ENCODE measurements around the gene TEAD1.

The TEAD1 gene

DNA sequence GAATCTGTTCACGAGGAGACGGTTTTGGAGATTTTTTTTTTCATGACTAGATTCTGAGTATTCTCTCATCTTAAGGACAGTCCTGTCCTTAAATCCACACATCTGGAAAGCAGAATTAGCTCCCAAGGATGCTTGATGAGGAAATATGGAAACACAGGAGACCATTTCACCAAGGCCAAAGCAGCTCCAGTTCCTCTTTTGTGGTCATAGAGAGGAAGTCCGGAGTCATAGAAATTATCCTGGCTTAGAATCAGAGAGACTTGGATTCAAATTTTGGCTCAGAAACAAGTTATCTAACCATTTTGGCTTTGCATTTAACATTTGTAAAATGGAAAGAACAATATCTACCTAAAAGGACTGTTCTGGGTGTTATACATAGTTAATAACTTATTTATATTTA, 7.3 kb upstream of the TEAD1 start:
- no peak for DNase-seq (ENCODE audit: low read depth in 2 of 2)

- no peak for DNase-seq (ENCODE audit: low read depth in 2 of 2)
These were observed 6.6 kb upstream of the TEAD1 start for GRCh38 chr11:12667646-12668045.

DNA sequence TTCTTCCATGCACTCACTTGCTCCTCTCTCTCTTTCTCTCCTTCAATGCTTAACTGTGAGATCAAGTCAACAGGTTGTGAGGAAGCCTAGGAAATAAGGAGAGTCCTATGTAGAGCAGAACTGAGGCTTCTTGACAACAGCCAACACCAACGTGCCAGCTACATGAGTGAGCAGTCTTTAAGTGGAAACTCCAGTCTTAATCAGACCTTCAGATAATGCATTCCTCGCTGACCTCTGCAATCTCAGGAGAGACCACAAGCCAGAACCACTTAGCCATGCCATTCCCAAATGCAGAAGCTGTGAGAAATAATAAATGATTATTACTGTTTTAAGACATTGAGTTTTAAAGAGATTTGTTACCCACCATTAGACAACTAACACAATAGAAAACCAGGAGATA, 6.1 kb upstream of the TEAD1 start:
- no peak for DNase-seq (ENCODE audit: low read depth in 2 of 2)

GRCh38 chr11:12669930-12670329, 4.3 kb upstream of the TEAD1 start:
- no peak for DNase-seq (ENCODE audit: low read depth in 2 of 2)

GRCh38 chr11:12671370-12671769, 2.9 kb upstream of the TEAD1 start:
- DNase-seq (ENCODE audit: low read depth in 2 of 2) = no peak

DNA sequence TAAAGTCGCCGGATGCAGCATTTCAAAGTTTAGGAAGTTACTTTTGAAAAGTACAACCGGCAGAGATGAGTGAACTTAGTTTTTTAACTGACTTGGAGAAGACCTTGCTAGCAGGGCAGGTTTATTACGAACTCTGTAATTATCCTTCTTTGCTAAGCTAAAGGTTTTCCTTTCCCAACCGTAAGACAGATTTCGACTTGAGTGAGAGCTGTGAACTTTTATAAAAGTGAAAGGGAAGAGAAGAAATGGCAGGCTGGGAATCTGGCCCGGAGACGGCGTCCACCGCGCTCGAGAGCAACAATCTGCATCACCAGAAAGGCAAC, 659 bp upstream of the TEAD1 start:
- DNase-seq (ENCODE audit: low read depth in 2 of 2) = no peak

GRCh38 chr11:12674571-12674935, 332 bp downstream of the TEAD1 start:
- DNase-seq (ENCODE audit: low read depth in 2 of 2) = no peak

- DNase-seq (ENCODE audit: low read depth in 2 of 2) = no peak
These were observed 895 bp downstream of the TEAD1 start for GRCh38 chr11:12674936-12675696.

DNA sequence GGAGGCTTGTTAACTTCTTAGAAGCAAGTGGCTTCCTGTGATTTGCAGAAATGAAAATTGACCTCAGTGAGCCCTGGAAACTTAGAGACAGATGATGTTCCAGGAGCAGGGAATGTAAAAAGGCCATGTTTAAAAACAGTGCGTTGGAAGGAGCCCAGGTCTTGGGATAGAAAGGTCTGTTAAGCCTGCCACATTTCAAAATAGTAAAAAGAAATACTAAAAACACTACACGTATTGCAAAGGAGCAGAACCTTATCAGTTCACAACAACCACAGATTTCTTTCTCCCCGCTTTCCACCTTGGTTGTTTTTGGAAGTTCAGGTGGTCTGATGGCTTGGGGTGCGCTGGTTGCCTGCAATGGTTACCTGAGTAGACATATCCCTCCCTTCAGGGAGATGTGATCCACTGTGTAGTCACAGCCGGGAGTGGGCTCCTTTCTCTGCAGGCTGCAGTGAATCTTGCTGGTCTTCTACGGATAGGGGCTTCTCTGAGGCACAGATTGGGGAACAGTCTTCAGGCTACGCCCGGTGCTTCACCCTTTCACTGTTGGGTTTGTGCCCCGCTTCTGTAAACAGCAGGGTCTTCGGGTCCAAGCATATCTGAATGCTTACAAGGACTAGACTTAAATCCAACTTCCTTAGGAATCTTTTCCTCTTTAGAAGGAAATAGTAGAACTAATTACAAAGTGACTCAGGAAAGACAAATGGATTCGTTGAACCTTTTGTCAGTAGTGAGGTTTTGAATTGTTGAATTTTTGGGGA, 1.9 kb downstream of the TEAD1 start:
- no peak for DNase-seq (ENCODE audit: low read depth in 2 of 2)

DNA sequence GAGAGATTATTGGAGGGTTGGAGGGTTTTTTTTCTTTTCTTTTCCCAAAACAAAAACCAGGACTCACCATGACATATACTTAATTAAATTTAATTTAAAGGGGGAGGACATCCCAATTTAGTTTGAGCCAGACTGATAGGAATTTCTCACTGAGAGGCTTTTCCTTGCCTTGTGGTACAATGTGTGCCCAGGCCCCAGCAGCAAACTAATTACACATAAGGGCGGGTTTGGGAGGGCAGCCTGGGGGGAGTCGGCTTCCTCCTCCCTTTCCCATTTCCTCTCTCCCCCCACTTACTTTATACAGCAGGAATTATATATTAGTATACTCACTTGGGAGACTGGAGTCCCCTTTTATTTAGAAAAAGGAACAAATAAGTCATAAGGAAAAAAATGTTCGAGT, 2.9 kb downstream of the TEAD1 start:
- DNase-seq (ENCODE audit: low read depth in 2 of 2) = no peak

- DNase-seq (ENCODE audit: low read depth in 2 of 2) = no peak
These were observed 3.9 kb downstream of the TEAD1 start for GRCh38 chr11:12678092-12678491.

- no peak for DNase-seq (ENCODE audit: low read depth in 2 of 2)
These were observed 4.8 kb downstream of the TEAD1 start for GRCh38 chr11:12678991-12679390.

- DNase-seq (ENCODE audit: low read depth in 2 of 2) = no peak
These were observed 5.2 kb downstream of the TEAD1 start for GRCh38 chr11:12679471-12679870.

GRCh38 chr11:12680246-12680939, 6.2 kb downstream of the TEAD1 start:
- DNase-seq (ENCODE audit: low read depth in 2 of 2) = no peak

- no peak for DNase-seq (ENCODE audit: low read depth in 2 of 2)
These were observed 6.7 kb downstream of the TEAD1 start for GRCh38 chr11:12680940-12681258.

- DNase-seq (ENCODE audit: low read depth in 2 of 2) = no peak
These were observed 7.2 kb downstream of the TEAD1 start for GRCh38 chr11:12681466-12681865.

GRCh38 chr11:12682288-12682687, 8.1 kb downstream of the TEAD1 start:
- DNase-seq (ENCODE audit: low read depth in 2 of 2) = no peak

DNA sequence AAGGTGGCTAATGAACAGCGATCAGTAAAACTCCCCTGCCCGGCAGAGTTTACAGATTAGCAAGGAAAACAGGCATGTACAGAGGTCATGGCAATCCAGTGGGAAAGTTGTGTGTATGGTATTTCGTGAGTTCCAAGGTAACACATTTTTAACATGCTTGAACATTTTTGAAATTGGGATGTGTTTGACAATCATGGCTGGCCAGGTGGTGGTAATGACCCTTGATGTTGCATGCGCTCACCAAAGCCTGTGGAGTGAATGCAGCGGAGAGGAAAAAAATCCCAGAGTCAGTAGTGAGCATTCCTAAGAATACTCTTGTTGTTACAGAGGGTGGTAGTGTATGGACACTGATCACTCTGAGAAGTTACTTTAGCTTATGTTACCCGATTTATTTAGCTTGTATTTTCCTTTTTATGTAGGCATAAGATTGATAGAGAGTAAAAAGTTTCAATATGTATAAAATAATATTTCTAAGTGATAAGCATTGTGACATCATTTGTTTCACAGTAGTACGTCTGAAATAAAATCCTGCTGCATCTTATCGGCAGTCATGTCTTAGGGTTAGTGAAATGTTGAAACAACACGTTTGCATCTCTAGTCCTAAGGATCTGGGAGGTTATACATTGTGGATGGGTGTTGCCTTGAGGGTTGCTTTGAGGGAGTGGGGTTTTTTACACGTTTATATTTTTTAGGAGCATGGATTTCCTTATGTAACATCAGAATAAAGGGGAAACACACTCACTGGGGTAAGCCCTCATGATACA, 8.7 kb downstream of the TEAD1 start:
- no peak for DNase-seq (ENCODE audit: low read depth in 2 of 2)

DNA sequence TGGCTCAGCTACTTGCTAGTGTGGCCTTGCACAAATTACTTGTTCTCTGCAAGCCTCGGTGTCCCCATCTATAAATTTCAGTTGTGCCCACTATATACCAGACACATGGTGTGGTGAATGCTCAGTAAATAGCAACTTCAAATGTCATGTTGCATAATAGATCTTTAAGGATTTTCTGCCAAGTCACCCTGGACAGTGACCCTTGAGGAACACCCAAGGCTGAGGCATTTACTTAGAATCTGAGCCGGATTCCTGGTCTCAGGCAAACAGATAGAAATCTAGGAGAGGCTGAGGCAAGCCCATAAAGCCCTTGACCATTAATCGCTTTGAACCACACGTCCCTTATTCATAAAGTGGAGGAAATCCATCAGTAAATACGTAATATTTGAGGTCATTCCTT, 9.7 kb downstream of the TEAD1 start:
- no peak for DNase-seq (ENCODE audit: low read depth in 2 of 2)

DNA sequence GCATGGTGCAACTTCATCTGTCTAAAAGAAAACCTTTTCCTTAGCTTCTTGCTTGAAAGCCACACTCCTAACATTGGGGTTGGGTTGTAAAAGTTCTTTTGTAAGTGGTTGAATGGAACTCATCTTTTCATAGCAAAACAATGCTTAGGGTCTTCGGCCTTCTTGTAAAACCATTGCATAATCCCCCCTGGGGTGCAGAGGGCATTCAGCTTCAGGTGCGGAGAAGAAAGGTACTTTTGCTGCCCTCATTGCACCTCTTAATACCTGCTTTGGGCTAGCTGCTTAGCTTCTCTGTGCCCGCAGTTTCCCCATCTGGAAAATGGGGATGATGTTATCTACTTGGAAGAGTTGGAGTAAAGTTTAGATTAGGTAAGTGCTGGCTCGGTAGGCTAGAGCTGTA, 10.1 kb downstream of the TEAD1 start:
- DNase-seq (ENCODE audit: low read depth in 2 of 2) = no peak

GRCh38 chr11:12684816-12685215, 10.6 kb downstream of the TEAD1 start:
- no peak for DNase-seq (ENCODE audit: low read depth in 2 of 2)

DNA sequence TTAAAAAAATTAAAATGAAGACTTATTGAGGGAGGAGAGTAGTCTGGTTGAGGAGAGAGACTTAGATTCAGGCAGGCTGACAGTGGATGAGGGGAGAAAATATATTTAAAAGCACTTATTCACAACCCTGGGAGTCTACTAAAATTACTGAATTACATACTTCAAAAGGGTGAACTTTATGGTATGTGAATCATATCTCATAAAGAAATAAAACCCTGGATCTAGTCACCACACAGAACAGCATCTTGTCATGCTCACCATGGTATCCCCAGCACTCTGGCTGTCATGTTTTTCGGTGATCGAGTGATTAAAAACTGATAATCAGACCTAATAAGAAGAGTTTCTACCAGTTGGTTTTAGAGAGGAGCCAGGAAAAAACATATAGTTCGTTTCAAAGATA, 11.0 kb downstream of the TEAD1 start:
- no peak for DNase-seq (ENCODE audit: low read depth in 2 of 2)
